Aorta (tissue), 5 donors: Measurements from ENCODE around the gene ETS2. TPM values are rescaled to one million over a fixed set of nuclear protein-coding genes. Genes with fewer than 3 reads are reported as not detected.

Experiments
- ATAC-seq: fragments of 200-7000 bp; cut with Tn5 transposase; one replicate; pipeline ENCODE4 v1.9.1; 2022; ENCODE audit warnings: moderate library complexity; ENCODE audit not compliant: low FRiP score
- DNase-seq, 2 donors: peaks; one replicate each; pipeline ENCODE4 v3.0.0-alpha.2; 2020
- H3K27ac ChIP-seq, 2 donors: one replicate each; pipeline ENCODE4 v1.5.1; 2013; ENCODE audit warnings: low read length in 2 of 2, mild to moderate bottlenecking in 2 of 2, moderate library complexity in 2 of 2, control low read depth in 1 of 2, inconsistent platforms in 1 of 2, low read depth in 1 of 2
- H3K27me3 ChIP-seq, 2 donors: one replicate each; pipeline ENCODE4 v1.6.1; 2013; ENCODE audit warnings: control low read depth in 1 of 2, low read length in 1 of 2, mild to moderate bottlenecking in 1 of 2, moderate library complexity in 1 of 2; ENCODE audit not compliant: insufficient read depth in 2 of 2, control insufficient read depth in 1 of 2
- H3K36me3 ChIP-seq, 2 donors: one replicate each; pipeline ENCODE4 v1.6.1; 2013; ENCODE audit warnings: control low read depth in 1 of 2, low read length in 1 of 2, mild to moderate bottlenecking in 1 of 2; ENCODE audit not compliant: insufficient read depth in 2 of 2, control insufficient read depth in 1 of 2
- H3K4me1 ChIP-seq, 2 donors: one replicate each; pipeline ENCODE4 v1.6.1; 2013; ENCODE audit warnings: low read length in 2 of 2, control low read depth in 1 of 2, mild to moderate bottlenecking in 1 of 2, moderate library complexity in 1 of 2; ENCODE audit not compliant: insufficient read depth in 2 of 2, control insufficient read depth in 1 of 2
- H3K4me3 ChIP-seq, 2 donors: one replicate each; pipeline ENCODE4 v1.5.1; 2013; ENCODE audit warnings: low read length in 2 of 2, control low read depth in 1 of 2, mild to moderate bottlenecking in 1 of 2
- H3K9me3 ChIP-seq: one replicate; pipeline ENCODE4 v1.6.1; 2013; ENCODE audit warnings: mild to moderate bottlenecking, low read length; ENCODE audit not compliant: control insufficient read depth
- WGBS, 2 donors: extraction: QIAGEN DNeasy Blood & Tissue Kit; methylation state at CpG; one replicate each; pipeline ENCODE4 v1.1.7; 2013; 5-methylcytosine and 5-hydroxymethylcytosine counted together
- intact Hi-C, 2 donors: fragments of 100-400 bp; cut with DNase I; formaldehyde crosslinking; loops; one replicate each; pipeline versions ENCODE4 v1.14.2 to v1.15.0; 2022
- polyA plus RNA-seq, 2 donors: library from polyadenylated mRNA; stranded (reverse); fragments of 200-250 nt; gene quantifications; one replicate each; pipeline ENCODE4 v1.2.3, GENCODE V29; 2013
- total RNA-seq, 2 donors: library from RNA; stranded (reverse); fragmentation: NEBNext Ultra II Directional; extraction: Animal tissue kit (Norgen Biotek cat#: 25700); gene quantifications; one replicate each; pipeline ENCODE4 v1.2.1, GENCODE V29; 2021
- donor health status: healthy with polysubstance abuse.
- donor health status: Bipolar disorder and iron deficiency.
- donor health status: DM: no; HTN: no; CAD: no.
- donor health status: DM: no; HTN: no; CAD: no.
- donor health status: DM: yes; HTN: yes; CAD: no.

ETS2 gene
- total and polyA plus RNA-seq, 4 donors: 40.2 to 232 (median 111) TPM

DNA sequence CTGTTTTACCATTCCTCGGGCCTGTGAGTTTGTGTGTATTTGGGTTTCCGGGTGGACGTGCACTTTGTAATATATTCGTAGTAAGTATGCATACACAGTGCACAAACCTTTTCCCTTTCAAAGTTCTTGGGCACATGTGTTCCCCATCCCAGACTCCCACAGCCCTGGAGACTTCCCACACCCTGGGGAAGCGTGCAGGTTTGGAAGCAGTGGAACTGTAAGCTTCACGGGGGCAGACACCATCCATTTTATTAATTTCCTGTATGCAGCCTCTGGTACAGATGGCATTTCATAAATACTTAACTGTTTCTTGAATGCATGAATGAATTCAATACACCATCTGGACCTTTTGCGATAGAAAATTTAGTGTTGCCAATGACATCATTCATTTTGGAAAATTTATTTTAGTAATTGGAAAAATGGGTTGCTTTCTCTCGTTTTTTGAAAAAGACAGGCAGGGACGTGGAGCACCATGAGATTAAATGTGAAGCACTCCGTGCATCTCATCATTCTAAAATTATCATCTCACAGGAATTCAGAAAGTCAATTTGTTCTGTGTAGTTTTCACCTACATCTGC is 10.8 kb downstream of the ETS2 start:
- WGBS, 2 donors: 69 to 77% methylated on average over 10 of the region's 10 CpGs
- Histone ChIP-seq H3K27ac (peak overlapping the region in 1 of 2 donors; percentile 46), H3K4me1 (peaks cover 0 to 4% of the 10 kb centered on the region in 2 donors), H3K9me3 (no peaks in the 10 kb centered on the region), H3K36me3 (peaks cover 26 to 27% of the 10 kb centered on the region in 2 donors), H3K4me3 (no peak overlapping the region), H3K27me3 (no peaks in the 10 kb centered on the region)
- ATAC-seq: no peak
- no peak for DNase-seq
- intact Hi-C loops: no loop called here

DNA sequence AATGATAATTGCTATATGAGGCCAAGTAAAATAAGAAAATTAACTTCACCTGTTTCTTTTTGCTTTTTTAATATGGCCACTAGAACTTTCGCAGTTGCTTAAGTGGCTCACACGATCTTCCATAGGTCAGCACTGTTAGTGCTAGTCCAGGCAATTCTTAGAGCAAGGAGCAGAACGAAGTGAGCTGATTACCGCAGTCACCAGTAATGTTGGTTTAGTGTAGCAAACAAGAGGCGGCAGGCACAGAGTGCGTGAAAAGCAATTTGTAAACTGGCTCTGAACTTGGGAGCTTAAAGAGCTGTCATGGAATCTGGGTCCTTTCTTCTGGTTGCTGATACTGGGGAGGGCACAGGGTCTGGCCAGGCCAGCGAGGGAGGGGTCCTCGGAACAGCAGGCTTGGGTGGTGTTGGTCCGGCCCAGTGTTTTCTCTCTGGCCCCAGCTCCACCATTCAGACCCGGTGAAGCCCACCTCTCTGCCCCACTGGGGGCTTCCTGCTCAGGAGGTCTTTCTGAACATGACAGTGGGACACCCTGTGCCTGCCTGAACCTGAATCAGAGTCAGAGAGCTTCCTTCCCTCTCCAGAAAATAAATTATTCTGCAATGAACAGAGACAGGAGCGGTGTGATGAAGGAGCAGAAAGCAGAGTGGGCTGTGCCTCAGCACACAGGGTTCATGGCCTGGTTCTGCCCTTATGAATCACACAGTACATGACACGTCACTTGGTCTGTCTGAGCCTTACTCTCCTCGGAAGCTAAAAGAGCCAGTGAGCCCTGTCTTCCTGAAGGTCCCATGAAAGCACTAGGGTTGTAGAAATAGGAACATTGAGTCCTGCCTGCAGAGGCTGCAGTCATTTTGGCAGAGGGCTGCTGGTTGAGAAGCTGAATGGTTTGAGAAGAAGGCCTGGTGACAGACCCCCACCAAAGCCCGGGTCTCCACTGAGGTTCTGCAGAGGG is 11.9 kb downstream of the ETS2 start:
- intact Hi-C loops: no loop called here
- 77 to 81% methylated on average over 14 of the region's 14 CpGs for WGBS, 2 donors
- ATAC-seq: peak; percentile 44

DNA sequence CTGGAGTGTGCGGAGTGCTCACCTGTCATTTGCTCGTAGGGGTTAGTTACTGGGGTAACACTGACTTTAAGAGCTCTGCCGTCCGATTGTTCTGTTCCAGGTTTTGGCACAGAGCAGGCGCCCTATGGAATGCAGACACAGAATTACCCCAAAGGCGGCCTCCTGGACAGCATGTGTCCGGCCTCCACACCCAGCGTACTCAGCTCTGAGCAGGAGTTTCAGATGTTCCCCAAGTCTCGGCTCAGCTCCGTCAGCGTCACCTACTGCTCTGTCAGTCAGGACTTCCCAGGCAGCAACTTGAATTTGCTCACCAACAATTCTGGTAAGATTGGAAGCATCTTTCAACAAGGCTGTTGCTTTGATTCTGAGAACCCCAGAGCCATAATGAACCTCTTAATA is 12.6 kb downstream of the ETS2 start:
- intact Hi-C loops: no loop called here
- DNase-seq (no peak), ATAC-seq (no peak)
- H3K27me3 ChIP-seq: no peaks in the 10 kb centered on the region
- no peak overlapping the region for H3K4me3 ChIP-seq
- WGBS, 2 donors: 89 to 90% methylated on average over 11 of the region's 11 CpGs
- H3K27ac ChIP-seq: peak overlapping the region in 1 of 2 donors; percentile 3
- H3K36me3 ChIP-seq: peaks cover 20 to 31% of the 10 kb centered on the region in 2 donors
- H3K4me1 ChIP-seq: peaks cover 0 to 4% of the 10 kb centered on the region in 2 donors
- no peaks in the 10 kb centered on the region for H3K9me3 ChIP-seq

More for the DNA sequence above, 11.9 kb downstream of the ETS2 start:
- Histone ChIP-seq H3K9me3 (no peaks in the 10 kb centered on the region), H3K4me3 (no peak overlapping the region), H3K36me3 (peaks cover 26 to 32% of the 10 kb centered on the region in 2 donors), H3K27me3 (no peaks in the 10 kb centered on the region), H3K4me1 (peaks cover 0 to 4% of the 10 kb centered on the region in 2 donors), H3K27ac (peak overlapping the region in 1 of 2 donors; percentile 3)
- no peak for DNase-seq

DNA sequence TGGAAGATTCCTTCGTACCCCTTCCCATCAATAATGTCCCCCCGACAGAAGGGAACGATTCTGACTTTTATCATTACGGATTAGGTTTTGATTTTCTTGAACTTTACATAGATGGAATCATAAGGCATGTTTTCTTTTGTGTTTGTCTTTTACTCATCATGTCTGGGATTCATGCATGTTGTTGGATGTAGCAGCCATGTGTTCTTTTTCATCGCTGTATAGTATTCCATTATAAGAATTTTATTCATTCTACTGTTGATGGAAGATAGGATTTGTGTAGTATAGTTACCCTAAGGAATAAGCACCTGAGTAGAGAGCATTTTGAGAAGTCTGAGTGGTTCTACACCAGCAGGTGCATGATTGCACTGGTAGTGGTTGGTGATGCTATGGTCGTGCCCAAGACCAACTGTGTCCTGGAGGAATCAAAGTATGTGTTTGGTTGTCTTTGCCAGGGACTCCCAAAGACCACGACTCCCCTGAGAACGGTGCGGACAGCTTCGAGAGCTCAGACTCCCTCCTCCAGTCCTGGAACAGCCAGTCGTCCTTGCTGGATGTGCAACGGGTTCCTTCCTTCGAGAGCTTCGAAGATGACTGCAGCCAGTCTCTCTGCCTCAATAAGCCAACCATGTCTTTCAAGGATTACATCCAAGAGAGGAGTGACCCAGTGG is 13.5 kb downstream of the ETS2 start:
- DNase-seq: no peak
- H3K4me1 ChIP-seq: peaks cover 0 to 4% of the 10 kb centered on the region in 2 donors
- no peaks in the 10 kb centered on the region for H3K27me3 ChIP-seq
- H3K4me3 ChIP-seq: no peak overlapping the region
- no peaks in the 10 kb centered on the region for H3K9me3 ChIP-seq
- WGBS, 2 donors: 91 to 94% methylated on average over 14 of the region's 14 CpGs
- ATAC-seq: no peak
- H3K27ac ChIP-seq: peak overlapping the region in 1 of 2 donors; percentile 29
- intact Hi-C loops: no loop called here
- H3K36me3 ChIP-seq: peaks cover 18 to 29% of the 10 kb centered on the region in 2 donors

DNA sequence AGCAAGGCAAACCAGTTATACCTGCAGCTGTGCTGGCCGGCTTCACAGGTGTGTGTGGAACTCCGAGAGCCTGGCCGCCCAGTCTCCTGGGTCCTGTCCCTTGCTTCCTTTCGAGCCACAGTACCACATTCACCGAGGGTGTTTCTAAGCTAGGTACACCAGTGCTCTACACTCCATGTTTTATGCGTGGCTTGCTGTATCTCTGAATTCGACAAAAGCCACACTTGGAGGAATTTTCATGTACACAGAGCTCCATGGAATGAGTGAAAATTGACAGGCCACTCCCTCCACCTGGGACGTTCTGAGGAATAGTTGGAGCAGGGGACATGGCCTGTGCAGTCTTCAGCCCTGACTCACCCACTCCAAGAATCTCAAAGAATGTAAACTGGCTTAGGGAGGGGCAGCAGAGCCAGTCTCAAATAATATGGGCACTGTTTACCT is 14.0 kb downstream of the ETS2 start:
- H3K9me3 ChIP-seq: no peaks in the 10 kb centered on the region
- ATAC-seq (no peak), DNase-seq (no peak)
- peaks cover 14 to 26% of the 10 kb centered on the region in 2 donors for H3K36me3 ChIP-seq
- no peak overlapping the region for H3K4me3 ChIP-seq
- H3K4me1 ChIP-seq: peaks cover 0 to 4% of the 10 kb centered on the region in 2 donors
- WGBS, 2 donors: 65 to 69% methylated on average over 8 of the region's 8 CpGs
- H3K27me3 ChIP-seq: no peaks in the 10 kb centered on the region
- peak overlapping the region; percentile 29 for H3K27ac ChIP-seq
- intact Hi-C loops: loop anchor here (5.0 kb wide), 5 partner anchors 93 to 298 kb away; no protein-coding TSS in a partner anchor

DNA sequence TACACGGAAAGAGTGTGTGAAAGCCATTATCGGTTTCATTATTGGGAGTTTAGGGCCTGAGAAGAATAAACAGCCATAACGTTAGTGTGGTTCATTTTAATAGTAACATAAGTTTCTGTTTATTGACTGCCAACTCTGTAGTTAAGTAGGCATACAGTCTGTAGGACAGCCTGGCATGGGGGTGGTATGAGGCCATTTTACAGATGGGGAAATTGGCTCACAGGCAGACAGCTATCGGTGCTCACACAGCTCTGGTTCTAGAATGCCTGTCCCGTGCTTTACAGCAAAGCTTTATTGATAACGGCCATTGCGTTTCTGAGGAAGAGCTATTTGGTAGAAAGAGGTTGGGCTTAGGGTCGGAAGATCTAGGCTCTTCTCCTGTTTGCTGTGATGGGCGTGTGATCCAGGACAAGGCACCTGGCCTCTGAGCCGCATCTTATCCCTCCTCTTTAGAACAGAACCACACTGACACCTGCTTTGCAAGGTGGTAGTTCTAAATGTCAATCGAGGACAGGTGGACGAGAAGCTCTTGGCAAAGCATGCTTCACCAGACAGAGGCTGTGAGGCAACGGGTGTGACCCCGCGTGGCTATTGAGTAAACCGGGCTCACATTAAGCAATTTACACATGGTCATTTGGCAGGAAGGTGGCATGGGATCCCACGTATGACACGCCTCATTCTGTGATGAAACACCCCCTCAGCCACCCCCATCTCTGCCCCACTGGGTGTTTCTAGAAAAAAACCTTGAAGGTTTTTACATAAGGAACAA is 14.9 kb downstream of the ETS2 start:
- Histone ChIP-seq H3K9me3 (no peaks in the 10 kb centered on the region), H3K36me3 (peaks cover 14 to 23% of the 10 kb centered on the region in 2 donors), H3K4me1 (peaks cover 0 to 4% of the 10 kb centered on the region in 2 donors), H3K27me3 (no peaks in the 10 kb centered on the region), H3K27ac (peak overlapping the region; percentile 72 to 81), H3K4me3 (no peak overlapping the region)
- intact Hi-C loops: loop anchor here (5.0 kb wide), 5 partner anchors 92 to 297 kb away; no protein-coding TSS in a partner anchor
- ATAC-seq (no peak), DNase-seq (no peak)
- 76 to 79% methylated on average over 18 of the region's 18 CpGs for WGBS, 2 donors

DNA sequence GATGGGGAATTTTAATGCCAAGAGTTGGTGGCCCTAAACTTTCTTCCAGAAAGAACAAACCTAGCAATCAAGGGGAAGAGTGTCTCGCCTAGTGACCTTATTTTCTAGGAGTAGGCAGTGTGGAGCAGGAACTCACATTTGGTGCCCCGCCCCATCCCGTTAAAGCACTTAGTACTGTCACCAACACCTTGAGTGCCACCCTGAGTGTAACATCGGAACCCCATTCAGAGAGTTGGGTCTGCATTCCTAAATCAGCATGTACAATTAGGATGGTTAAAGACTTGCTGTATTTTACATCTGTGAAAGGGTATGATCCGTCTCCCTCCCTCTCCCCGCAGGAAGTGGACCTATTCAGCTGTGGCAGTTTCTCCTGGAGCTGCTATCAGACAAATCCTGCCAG is 15.5 kb downstream of the ETS2 start:
- no peak for DNase-seq
- 68 to 69% methylated on average over 6 of the region's 6 CpGs for WGBS, 2 donors
- H3K9me3 ChIP-seq: no peaks in the 10 kb centered on the region
- intact Hi-C loops: loop anchor here (5.0 kb wide), 5 partner anchors 91 to 296 kb away; no protein-coding TSS in a partner anchor
- peaks cover 0 to 4% of the 10 kb centered on the region in 2 donors for H3K4me1 ChIP-seq
- H3K4me3 ChIP-seq: no peak overlapping the region
- no peak for ATAC-seq
- H3K27ac ChIP-seq: peak overlapping the region; percentile 51 to 72
- H3K36me3 ChIP-seq: peaks cover 14 to 23% of the 10 kb centered on the region in 2 donors
- H3K27me3 ChIP-seq: no peaks in the 10 kb centered on the region
